ENCODE results near the gene VASH1.

DNA sequence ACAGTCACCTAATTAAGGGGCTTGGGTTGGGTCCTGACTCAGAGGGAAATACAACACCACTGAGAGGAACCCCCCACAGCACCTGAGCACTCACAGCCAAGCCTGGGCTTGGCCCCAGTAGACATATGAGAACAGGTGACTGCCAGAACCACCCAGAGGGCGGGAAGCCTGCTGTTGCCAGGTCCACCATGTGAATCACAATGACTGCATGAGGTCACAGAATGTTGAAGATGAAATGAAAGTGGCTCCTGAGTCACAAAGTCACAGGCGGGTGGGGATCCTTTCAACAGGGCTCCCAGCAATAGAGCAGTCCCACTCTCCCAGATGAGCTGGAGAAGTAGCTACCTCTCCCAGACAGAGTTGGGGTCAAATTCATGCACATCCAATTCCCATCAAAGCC is 64.9 kb downstream of the VASH1 start, which contains the start of gene LRRC74A:
- TF ChIP-seq, protein P1, sequence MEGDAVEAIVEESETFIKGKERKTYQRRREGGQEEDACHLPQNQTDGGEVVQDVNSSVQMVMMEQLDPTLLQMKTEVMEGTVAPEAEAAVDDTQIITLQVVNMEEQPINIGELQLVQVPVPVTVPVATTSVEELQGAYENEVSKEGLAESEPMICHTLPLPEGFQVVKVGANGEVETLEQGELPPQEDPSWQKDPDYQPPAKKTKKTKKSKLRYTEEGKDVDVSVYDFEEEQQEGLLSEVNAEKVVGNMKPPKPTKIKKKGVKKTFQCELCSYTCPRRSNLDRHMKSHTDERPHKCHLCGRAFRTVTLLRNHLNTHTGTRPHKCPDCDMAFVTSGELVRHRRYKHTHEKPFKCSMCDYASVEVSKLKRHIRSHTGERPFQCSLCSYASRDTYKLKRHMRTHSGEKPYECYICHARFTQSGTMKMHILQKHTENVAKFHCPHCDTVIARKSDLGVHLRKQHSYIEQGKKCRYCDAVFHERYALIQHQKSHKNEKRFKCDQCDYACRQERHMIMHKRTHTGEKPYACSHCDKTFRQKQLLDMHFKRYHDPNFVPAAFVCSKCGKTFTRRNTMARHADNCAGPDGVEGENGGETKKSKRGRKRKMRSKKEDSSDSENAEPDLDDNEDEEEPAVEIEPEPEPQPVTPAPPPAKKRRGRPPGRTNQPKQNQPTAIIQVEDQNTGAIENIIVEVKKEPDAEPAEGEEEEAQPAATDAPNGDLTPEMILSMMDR (IDR thresholded peaks at IDR 0.05; ENCODE audit: low read length) = no peak
- TF ChIP-seq EZH2 (optimal IDR thresholded peaks at IDR 0.05; ENCODE audit: low read depth, low read length) (no peak), EZH2phosphoT487 (IDR thresholded peaks at IDR 0.05; ENCODE audit: low read length) (no peak)

Data from MM.1S (cell line).